NCI-H1694 (cell line): ENCODE results near the gene RTTN.
"Not testable (repeated sequence)": the region's sequence is repeated elsewhere in the genome, so short reads cannot be mapped to it uniquely, and the experiment has no call there.

Experiments used
- DNase-seq: peaks from one replicate; lab custom pipeline; 2025; lab: John Stamatoyannopoulos, UW

The RTTN gene

GRCh38 chr18:70149616-70150301 lies 55.7 kb downstream of the RTTN start:
- no peak for DNase-seq

- DNase-seq, result no peak
Observed at GRCh38 chr18:70149156-70149555, 56.3 kb downstream of the RTTN start.

GRCh38 chr18:70148039-70148938 lies 57.2 kb downstream of the RTTN start:
- DNase-seq, result no peak

- DNase-seq, result no peak
Observed at GRCh38 chr18:70146174-70146573, 59.3 kb downstream of the RTTN start.

GRCh38 chr18:70142001-70142400 lies 63.5 kb downstream of the RTTN start:
- DNase-seq, result no peak

- no peak for DNase-seq
Observed at GRCh38 chr18:70139138-70139537, 66.3 kb downstream of the RTTN start.

- no peak for DNase-seq
Observed at GRCh38 chr18:70135604-70136003, 69.9 kb downstream of the RTTN start.

- no peak for DNase-seq
Observed at GRCh38 chr18:70132999-70133398, 72.5 kb downstream of the RTTN start.

GRCh38 chr18:70128271-70128670 lies 77.2 kb downstream of the RTTN start:
- no peak for DNase-seq

GRCh38 chr18:70127359-70127758 lies 78.1 kb downstream of the RTTN start:
- DNase-seq, result no peak

GRCh38 chr18:70126832-70127231 lies 78.7 kb downstream of the RTTN start:
- DNase-seq, result no peak

- no peak for DNase-seq
Observed at GRCh38 chr18:70124139-70124538, 81.3 kb downstream of the RTTN start.

- DNase-seq, result no peak
Observed at GRCh38 chr18:70121842-70122241, 83.6 kb downstream of the RTTN start.

- DNase-seq, result no peak
Observed at GRCh38 chr18:70116949-70117348, 88.5 kb downstream of the RTTN start.

- DNase-seq, result no peak
Observed at GRCh38 chr18:70113511-70113910, 92.0 kb downstream of the RTTN start.

- DNase-seq, result no peak
Observed at GRCh38 chr18:70110678-70111077, 94.8 kb downstream of the RTTN start.

GRCh38 chr18:70107091-70107490 lies 98.4 kb downstream of the RTTN start:
- no peak for DNase-seq

GRCh38 chr18:70102854-70103253 lies 102.6 kb downstream of the RTTN start:
- DNase-seq, result not testable (repeated sequence)

GRCh38 chr18:70089858-70090257 lies 115.6 kb downstream of the RTTN start:
- DNase-seq, result no peak

GRCh38 chr18:70086085-70086484 lies 119.4 kb downstream of the RTTN start:
- no peak for DNase-seq

- no peak for DNase-seq
Observed at GRCh38 chr18:70085641-70086040, 119.8 kb downstream of the RTTN start.

- no peak for DNase-seq
Observed at GRCh38 chr18:70082430-70082829, 123.1 kb downstream of the RTTN start.

- DNase-seq, result no peak
Observed at GRCh38 chr18:70078106-70078505, 127.4 kb downstream of the RTTN start.
